ENCODE measurements around the gene FREM1. TPM values are rescaled to one million over a fixed set of nuclear protein-coding genes. Genes with fewer than 3 reads are reported as not detected.

The FREM1 gene
- polyA plus RNA-seq, 1 of the 3 experiments (the other 2 are of a cell fraction): 0.26 TPM

GRCh38 chr9:14788846-14789245, 121.4 kb downstream of the FREM1 start:
- 44% methylated on average over 4 of the region's 5 CpGs for WGBS (ENCODE audit: low lambda C conversion rate)
- ChIA-PET POLR2A (no interaction called here), CTCF (interaction anchor here (0.9 kb wide), 1 partner anchor 9 kb away, joined by 3 read pairs; no protein-coding TSS in a partner anchor)
- no peak for TF ChIP-seq RCOR1 (IDR thresholded peaks at IDR 0.05; ENCODE audit: low read length)
- no peak for TF ChIP-seq USF2 (IDR thresholded peaks at IDR 0.05; ENCODE audit: borderline replicate concordance, low read depth, low read length)
- no peak for TF ChIP-seq ELF1 (IDR thresholded peaks at IDR 0.05)
- no peak for TF ChIP-seq TEAD4 (IDR thresholded peaks at IDR 0.05; ENCODE audit: borderline replicate concordance, insufficient read depth)
- TF ChIP-seq USF1 (IDR thresholded peaks at IDR 0.05; ENCODE audit: borderline replicate concordance, low read depth): no peak
- TF ChIP-seq MAX (IDR thresholded peaks at IDR 0.05; ENCODE audit: low read depth): no peak
- no peak overlapping the region for H2AFZ ChIP-seq (ENCODE audit: low read depth)
- no peak overlapping the region for H3K27ac ChIP-seq (ENCODE audit: low read depth in 2 of 2, low read length in 1 of 2)
- no peak for DNase-seq
- no peaks in the 10 kb centered on the region for H3K27me3 ChIP-seq (ENCODE audit: insufficient read depth)
- H3K4me2 ChIP-seq: no peak overlapping the region
- H4K20me1 ChIP-seq (ENCODE audit: insufficient read depth): no peaks in the 10 kb centered on the region
- H3K4me3 ChIP-seq (ENCODE audit: low read depth in 2 of 2, low read length in 1 of 2): no peak overlapping the region
- H3K9ac ChIP-seq: no peak overlapping the region
- H3K9me2 ChIP-seq: no peaks in the 10 kb centered on the region
- H3K36me3 ChIP-seq (replicated peaks in 1 of 2; ENCODE audit: control insufficient read depth in 1 of 2, insufficient read depth in 2 of 2, low read length in 1 of 2): no peaks in the 10 kb centered on the region
- H3K4me1 ChIP-seq (ENCODE audit: control insufficient read depth in 1 of 2, insufficient read depth in 2 of 2, low read depth in 1 of 2, low read length in 1 of 2): no peaks in the 10 kb centered on the region
- no peaks in the 10 kb centered on the region for H3K79me2 ChIP-seq (ENCODE audit: insufficient read depth)
- H3K9me3 ChIP-seq: no peaks in the 10 kb centered on the region
- H3F3A ChIP-seq (replicated peaks; ENCODE audit: insufficient read depth): no peaks in the 10 kb centered on the region

DNA sequence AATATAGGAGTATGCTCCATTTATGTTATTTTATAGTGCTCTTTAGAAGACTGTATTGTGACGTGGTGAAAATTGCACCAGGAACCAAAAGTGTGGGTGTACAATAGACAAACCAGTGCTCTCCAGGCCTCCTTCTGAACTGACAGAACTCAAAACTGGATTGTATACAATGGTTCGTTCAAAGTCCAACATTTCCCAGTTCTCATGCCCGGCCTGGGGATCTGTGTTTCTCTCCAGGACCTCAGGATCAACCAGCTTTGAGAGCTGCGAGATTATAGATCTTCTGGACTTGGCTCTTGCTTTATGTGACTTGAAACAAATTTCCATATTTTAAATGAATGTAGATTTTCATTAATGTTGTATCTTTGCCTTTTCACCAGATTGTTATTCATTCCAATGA, 126.9 kb downstream of the FREM1 start:
- CTCF ChIA-PET: interaction anchor here (0.8 kb wide), 1 partner anchor 15 kb away, joined by 3 read pairs; no protein-coding TSS in a partner anchor
- H3K79me2 ChIP-seq (ENCODE audit: insufficient read depth): no peaks in the 10 kb centered on the region
- POLR2A ChIA-PET: no interaction called here

DNA sequence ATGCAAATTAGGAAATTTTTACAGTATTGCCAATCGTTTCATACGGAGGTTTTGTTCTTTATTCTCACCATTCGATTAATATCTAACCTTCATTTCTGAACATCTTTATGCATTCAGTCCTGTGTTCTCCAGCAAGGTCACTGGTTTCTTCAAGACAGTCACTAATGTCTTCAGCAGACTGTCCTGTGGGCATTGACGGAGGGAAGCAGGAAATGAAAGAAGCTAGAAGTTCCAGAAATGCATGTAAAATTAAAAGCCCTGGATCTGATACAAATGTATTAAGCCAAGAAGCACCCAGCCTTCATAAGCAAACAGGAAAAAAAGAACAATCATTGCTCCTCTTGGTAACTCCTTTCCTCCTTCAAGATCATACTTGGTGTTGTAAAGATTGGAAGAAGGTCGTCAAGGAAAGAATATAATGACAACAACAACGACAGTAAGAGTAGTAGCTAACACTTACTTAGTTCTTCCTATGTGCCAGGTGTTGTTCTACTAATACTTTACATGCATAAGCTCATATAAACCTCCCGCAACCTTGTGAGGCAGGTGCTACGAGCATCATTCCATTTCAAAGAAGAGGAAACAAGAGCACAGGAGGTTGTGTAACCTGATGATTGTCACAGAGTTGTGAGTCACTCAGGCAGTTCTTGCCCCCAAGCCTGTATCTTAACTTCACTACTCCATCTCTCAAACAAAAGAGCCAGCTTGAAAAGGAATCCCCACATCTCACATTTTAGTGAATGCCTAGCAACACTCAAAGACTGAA, 127.8 kb downstream of the FREM1 start:
- Histone ChIP-seq H3F3A (replicated peaks; ENCODE audit: insufficient read depth) (no peaks in the 10 kb centered on the region), H3K9me3 (no peaks in the 10 kb centered on the region), H4K20me1 (ENCODE audit: insufficient read depth) (no peaks in the 10 kb centered on the region), H3K36me3 (replicated peaks in 1 of 2; ENCODE audit: control insufficient read depth in 1 of 2, insufficient read depth in 2 of 2, low read length in 1 of 2) (no peaks in the 10 kb centered on the region), H3K4me1 (ENCODE audit: control insufficient read depth in 1 of 2, insufficient read depth in 2 of 2, low read depth in 1 of 2, low read length in 1 of 2) (peaks cover 0 to 2% of the 10 kb centered on the region in 2 experiments; a peak in 1 of 4 replicates), H3K9ac (no peak overlapping the region), H3K4me3 (ENCODE audit: low read depth in 2 of 2, low read length in 1 of 2) (no peak overlapping the region), H2AFZ (ENCODE audit: low read depth) (no peak overlapping the region), H3K4me2 (no peak overlapping the region), H3K9me2 (no peaks in the 10 kb centered on the region), H3K79me2 (ENCODE audit: insufficient read depth) (no peaks in the 10 kb centered on the region), H3K27me3 (ENCODE audit: insufficient read depth) (no peaks in the 10 kb centered on the region), H3K27ac (ENCODE audit: low read depth in 2 of 2, low read length in 1 of 2) (no peak overlapping the region)
- 72% methylated on average over 8 of the region's 8 CpGs for WGBS (ENCODE audit: low lambda C conversion rate)
- no peak for DNase-seq
- ChIA-PET POLR2A (no interaction called here), CTCF (interaction anchor here (1.0 kb wide), 1 partner anchor 152 kb away, joined by 3 read pairs; no protein-coding TSS in a partner anchor)
- TF ChIP-seq POLR2AphosphoS5 (IDR thresholded peaks at IDR 0.05; ENCODE audit: low read depth, low read length): no peak
- TF ChIP-seq, protein P1, sequence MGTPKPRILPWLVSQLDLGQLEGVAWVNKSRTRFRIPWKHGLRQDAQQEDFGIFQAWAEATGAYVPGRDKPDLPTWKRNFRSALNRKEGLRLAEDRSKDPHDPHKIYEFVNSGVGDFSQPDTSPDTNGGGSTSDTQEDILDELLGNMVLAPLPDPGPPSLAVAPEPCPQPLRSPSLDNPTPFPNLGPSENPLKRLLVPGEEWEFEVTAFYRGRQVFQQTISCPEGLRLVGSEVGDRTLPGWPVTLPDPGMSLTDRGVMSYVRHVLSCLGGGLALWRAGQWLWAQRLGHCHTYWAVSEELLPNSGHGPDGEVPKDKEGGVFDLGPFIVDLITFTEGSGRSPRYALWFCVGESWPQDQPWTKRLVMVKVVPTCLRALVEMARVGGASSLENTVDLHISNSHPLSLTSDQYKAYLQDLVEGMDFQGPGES (IDR thresholded peaks at IDR 0.05; ENCODE audit: low read depth, low read length): no peak
- TF ChIP-seq RXRA (IDR thresholded peaks at IDR 0.05; ENCODE audit: borderline replicate concordance, low read depth): no peak
- TF ChIP-seq MXI1 (IDR thresholded peaks at IDR 0.05; ENCODE audit: low read depth, low read length): no peak
- TF ChIP-seq EP300 (IDR thresholded peaks at IDR 0.05; ENCODE audit: borderline replicate concordance in 1 of 2, low read depth in 1 of 2, low read length in 1 of 2): no peak
- TF ChIP-seq USF2 (IDR thresholded peaks at IDR 0.05; ENCODE audit: borderline replicate concordance, low read depth, low read length): no peak
- TF ChIP-seq FOXM1 (IDR thresholded peaks at IDR 0.05; ENCODE audit: low read depth): no peak
- TF ChIP-seq NFIC (IDR thresholded peaks at IDR 0.05; ENCODE audit: borderline replicate concordance): no peak

More for the DNA sequence above, 126.9 kb downstream of the FREM1 start:
- Histone ChIP-seq H4K20me1 (ENCODE audit: insufficient read depth) (no peaks in the 10 kb centered on the region), H3K27me3 (ENCODE audit: insufficient read depth) (no peaks in the 10 kb centered on the region), H3K4me3 (ENCODE audit: low read depth in 2 of 2, low read length in 1 of 2) (no peak overlapping the region), H3K9me3 (no peaks in the 10 kb centered on the region), H3K4me1 (ENCODE audit: control insufficient read depth in 1 of 2, insufficient read depth in 2 of 2, low read depth in 1 of 2, low read length in 1 of 2) (peaks cover 0 to 2% of the 10 kb centered on the region in 2 experiments; a peak in 1 of 4 replicates), H3F3A (replicated peaks; ENCODE audit: insufficient read depth) (no peaks in the 10 kb centered on the region), H3K36me3 (replicated peaks in 1 of 2; ENCODE audit: control insufficient read depth in 1 of 2, insufficient read depth in 2 of 2, low read length in 1 of 2) (no peaks in the 10 kb centered on the region), H3K9me2 (no peaks in the 10 kb centered on the region), H2AFZ (ENCODE audit: low read depth) (no peak overlapping the region), H3K27ac (ENCODE audit: low read depth in 2 of 2, low read length in 1 of 2) (no peak overlapping the region), H3K9ac (no peak overlapping the region), H3K4me2 (no peak overlapping the region)
- TF ChIP-seq NRF1 (IDR thresholded peaks at IDR 0.05; ENCODE audit: low read depth, low read length) (no peak), MXI1 (IDR thresholded peaks at IDR 0.05; ENCODE audit: low read depth, low read length) (no peak)
- 47% methylated on average over 4 of the region's 4 CpGs for WGBS (ENCODE audit: low lambda C conversion rate)
- DNase-seq: no peak
